A673 (cell line): ENCODE data around the gene SH2D3C.

Experiments
- EZH2 ChIP-seq: fragments of 200-600 bp; sonication (generic); IDR thresholded peaks from 2 replicates; pipeline ENCODE4 v1.6.1; 2017; ENCODE audit warnings: borderline replicate concordance, low read depth, mild to moderate bottlenecking, mixed read lengths, antibody characterized with exemption, low read length; ENCODE audit not compliant: poor library complexity, severe bottlenecking
- TF ChIP-seq, protein P1 (sequence below): fragments of 300-800, 200-600 bp; sonication (generic); conservative IDR thresholded peaks from 2 replicates; pipeline ENCODE4 v1.5.1; 2017; ENCODE audit warnings: low read depth, mild to moderate bottlenecking, antibody characterized with exemption, low read length, moderate library complexity, mixed read lengths

DNA sequence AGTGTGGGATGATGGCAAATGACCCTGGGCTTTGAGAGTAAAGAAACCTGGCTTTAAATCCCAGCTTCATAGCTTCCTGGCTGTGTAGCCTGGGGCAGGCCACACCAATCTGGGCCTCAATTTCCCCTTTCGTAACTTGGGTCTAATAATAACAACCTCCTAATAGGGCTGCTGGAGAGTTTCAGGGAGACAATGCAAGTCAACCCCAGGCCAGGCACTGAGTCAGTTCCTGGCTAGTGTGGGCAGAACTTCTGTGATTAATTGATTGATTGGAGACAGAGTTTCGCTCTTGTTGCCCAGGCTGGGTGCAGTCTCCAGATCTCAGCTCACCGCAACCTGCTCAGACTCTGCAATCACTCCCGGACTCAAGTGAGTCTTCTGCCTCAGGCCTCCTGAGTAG is 3.3 kb upstream of the SH2D3C start:
- TF ChIP-seq EZH2, result no peak
- TF ChIP-seq, protein P1, sequence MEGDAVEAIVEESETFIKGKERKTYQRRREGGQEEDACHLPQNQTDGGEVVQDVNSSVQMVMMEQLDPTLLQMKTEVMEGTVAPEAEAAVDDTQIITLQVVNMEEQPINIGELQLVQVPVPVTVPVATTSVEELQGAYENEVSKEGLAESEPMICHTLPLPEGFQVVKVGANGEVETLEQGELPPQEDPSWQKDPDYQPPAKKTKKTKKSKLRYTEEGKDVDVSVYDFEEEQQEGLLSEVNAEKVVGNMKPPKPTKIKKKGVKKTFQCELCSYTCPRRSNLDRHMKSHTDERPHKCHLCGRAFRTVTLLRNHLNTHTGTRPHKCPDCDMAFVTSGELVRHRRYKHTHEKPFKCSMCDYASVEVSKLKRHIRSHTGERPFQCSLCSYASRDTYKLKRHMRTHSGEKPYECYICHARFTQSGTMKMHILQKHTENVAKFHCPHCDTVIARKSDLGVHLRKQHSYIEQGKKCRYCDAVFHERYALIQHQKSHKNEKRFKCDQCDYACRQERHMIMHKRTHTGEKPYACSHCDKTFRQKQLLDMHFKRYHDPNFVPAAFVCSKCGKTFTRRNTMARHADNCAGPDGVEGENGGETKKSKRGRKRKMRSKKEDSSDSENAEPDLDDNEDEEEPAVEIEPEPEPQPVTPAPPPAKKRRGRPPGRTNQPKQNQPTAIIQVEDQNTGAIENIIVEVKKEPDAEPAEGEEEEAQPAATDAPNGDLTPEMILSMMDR, result no peak
